ENCODE measurements around the gene TIAM1.

DNA sequence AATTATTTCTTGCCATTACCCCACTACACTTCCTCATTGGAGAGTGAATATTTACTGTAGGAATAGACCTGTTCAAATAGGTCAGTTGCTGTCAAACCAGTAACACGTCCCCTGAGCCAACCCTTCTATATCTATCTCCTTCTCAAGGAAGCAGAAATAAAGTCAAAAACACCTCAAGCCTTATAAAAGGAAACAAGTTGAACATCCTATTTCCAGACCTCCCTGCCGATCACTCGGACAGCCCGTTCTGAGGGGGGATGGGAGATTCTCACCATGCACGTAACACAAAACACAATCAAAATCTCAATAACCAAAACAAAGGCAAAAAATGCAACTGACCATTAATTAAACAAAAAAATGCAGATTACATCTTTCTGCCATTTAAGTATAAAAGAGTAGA, 184.3 kb downstream of the TIAM1 start:
- no peak for TF ChIP-seq EZH2 (IDR thresholded peaks at IDR 0.05; ENCODE audit: insufficient read depth, low read length)
- TF ChIP-seq, protein P1, sequence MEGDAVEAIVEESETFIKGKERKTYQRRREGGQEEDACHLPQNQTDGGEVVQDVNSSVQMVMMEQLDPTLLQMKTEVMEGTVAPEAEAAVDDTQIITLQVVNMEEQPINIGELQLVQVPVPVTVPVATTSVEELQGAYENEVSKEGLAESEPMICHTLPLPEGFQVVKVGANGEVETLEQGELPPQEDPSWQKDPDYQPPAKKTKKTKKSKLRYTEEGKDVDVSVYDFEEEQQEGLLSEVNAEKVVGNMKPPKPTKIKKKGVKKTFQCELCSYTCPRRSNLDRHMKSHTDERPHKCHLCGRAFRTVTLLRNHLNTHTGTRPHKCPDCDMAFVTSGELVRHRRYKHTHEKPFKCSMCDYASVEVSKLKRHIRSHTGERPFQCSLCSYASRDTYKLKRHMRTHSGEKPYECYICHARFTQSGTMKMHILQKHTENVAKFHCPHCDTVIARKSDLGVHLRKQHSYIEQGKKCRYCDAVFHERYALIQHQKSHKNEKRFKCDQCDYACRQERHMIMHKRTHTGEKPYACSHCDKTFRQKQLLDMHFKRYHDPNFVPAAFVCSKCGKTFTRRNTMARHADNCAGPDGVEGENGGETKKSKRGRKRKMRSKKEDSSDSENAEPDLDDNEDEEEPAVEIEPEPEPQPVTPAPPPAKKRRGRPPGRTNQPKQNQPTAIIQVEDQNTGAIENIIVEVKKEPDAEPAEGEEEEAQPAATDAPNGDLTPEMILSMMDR (IDR thresholded peaks at IDR 0.05; ENCODE audit: insufficient read depth, low read depth, low read length) = no peak
